HK-2 (cell line): Measurements from ENCODE around the gene PIGU.

Source experiments
- DNase-seq: peaks from one replicate; pipeline ENCODE4 v3.0.0-alpha.2; 2018; ENCODE audit not compliant: unreplicated experiment

Gene PIGU

GRCh38 chr20:34512266-34512954 lies 164.5 kb downstream of the PIGU start:
- DNase-seq, result peak; percentile 50

- no peak for DNase-seq
These were observed 165.0 kb downstream of the PIGU start for GRCh38 chr20:34511891-34512265.

GRCh38 chr20:34510575-34510974 lies 166.3 kb downstream of the PIGU start:
- DNase-seq, result no peak
